HepG2 (cell line): ENCODE data around the gene CTNNA2. TPM values are rescaled to one million over a fixed set of nuclear protein-coding genes. Genes with fewer than 3 reads are reported as not detected.
A peak's percentile ranks its signal among the peaks of the same experiment; 100 is the strongest.

Experiments used
- ARNT2 ChIP-seq: sonication (generic); formaldehyde crosslinking; IDR thresholded peaks from 2 replicates; pipeline ENCODE4 v1.8.0; 2022; ENCODE audit warnings: mild to moderate bottlenecking, low read depth, missing genetic modification reagents, moderate library complexity
- GPN1 ChIP-seq: sonication (generic); formaldehyde crosslinking; IDR thresholded peaks from 2 replicates; pipeline ENCODE4 v1.5.1; 2020; ENCODE audit warnings: missing genetic modification reagents, borderline replicate concordance
- GTF2F1 ChIP-seq: fragments of 150-350 bp; IDR thresholded peaks from 2 replicates; pipeline ENCODE4 v1.6.1; 2014; ENCODE audit warnings: low read length
- KDM2A ChIP-seq: sonication (generic); formaldehyde crosslinking; IDR thresholded peaks from 2 replicates; pipeline ENCODE4 v1.4.0; 2020; ENCODE audit warnings: low read depth, missing genetic modification reagents, borderline replicate concordance
- MED1 ChIP-seq: sonication (generic); formaldehyde crosslinking; IDR thresholded peaks from 2 replicates; pipeline ENCODE4 v1.4.0; 2020; ENCODE audit warnings: missing genetic modification reagents
- NBN ChIP-seq: fragments of 450-650 bp; conservative IDR thresholded peaks from 2 replicates; pipeline ENCODE4 v1.6.1; 2017
- NR2C2 ChIP-seq: sonication (generic); formaldehyde crosslinking; IDR thresholded peaks from 2 replicates; pipeline ENCODE4 v1.4.0; 2020; ENCODE audit warnings: missing genetic modification reagents, mild to moderate bottlenecking, moderate library complexity, borderline replicate concordance
- RORA ChIP-seq: sonication (generic); formaldehyde crosslinking; IDR thresholded peaks from 2 replicates; pipeline ENCODE4 v1.5.0; 2020; ENCODE audit warnings: mild to moderate bottlenecking, missing genetic modification reagents, moderate library complexity
- SETDB1 ChIP-seq: sonication (generic); formaldehyde crosslinking; IDR thresholded peaks from 2 replicates; pipeline ENCODE4 v1.5.1; 2020; ENCODE audit warnings: missing genetic modification reagents, mild to moderate bottlenecking, borderline replicate concordance
- ZBTB1 ChIP-seq: sonication (generic); formaldehyde crosslinking; IDR thresholded peaks from 2 replicates; pipeline ENCODE4 v1.4.0; 2020; ENCODE audit warnings: missing genetic modification reagents, borderline replicate concordance
- ZFY ChIP-seq: sonication (generic); formaldehyde crosslinking; IDR thresholded peaks from 2 replicates; pipeline ENCODE4 v1.4.0; 2020; ENCODE audit warnings: missing genetic modification reagents
- ZNF20 ChIP-seq: sonication (generic); formaldehyde crosslinking; IDR thresholded peaks from 2 replicates; pipeline ENCODE4 v1.4.0; 2020; ENCODE audit warnings: mild to moderate bottlenecking, moderate library complexity, missing genetic modification reagents
- ZNF205 ChIP-seq: IDR thresholded peaks from 2 replicates; pipeline ENCODE4 v1.6.1; 2018; ENCODE audit warnings: missing biosample characterization, missing genetic modification reagents
- ZNF367 ChIP-seq: sonication (generic); formaldehyde crosslinking; IDR thresholded peaks from 2 replicates; pipeline ENCODE4 v1.4.0; 2020; ENCODE audit warnings: missing genetic modification reagents, borderline replicate concordance
- ZNF781 ChIP-seq: sonication (generic); formaldehyde crosslinking; IDR thresholded peaks from 2 replicates; pipeline ENCODE4 v1.5.1; 2020; ENCODE audit warnings: borderline replicate concordance, mild to moderate bottlenecking, missing genetic modification reagents; ENCODE audit errors: not compliant biosample characterization
- ZSCAN20 ChIP-seq: sonication (generic); formaldehyde crosslinking; IDR thresholded peaks from 2 replicates; pipeline ENCODE4 v1.4.0; 2020; ENCODE audit warnings: missing genetic modification reagents, mild to moderate bottlenecking, borderline replicate concordance
- polyA plus RNA-seq, 8 experiments: library from polyadenylated mRNA; depleted of rRNA in 3 of 8; stranded (reverse) in 7 of 8; unstranded in 1 of 8; fragments of >200 nt; fragmentation: Illumina TruSeq in 4 of 8; extraction: Trizol in 4 of 8; gene quantifications; 2 replicates each; pipeline versions ENCODE4 v1.2.1 to v1.2.3, GENCODE V29; 2011 to 2016; ENCODE audit warnings: low read depth in 4 of 8, missing spikeins in 1 of 8, mixed read lengths in 1 of 8; ENCODE audit not compliant: insufficient read depth in 1 of 8
- total RNA-seq, 5 experiments: library from RNA; depleted of rRNA; stranded (reverse); fragments of >200 nt; fragmentation: Illumina TruSeq; extraction: Trizol; gene quantifications; 2 replicates each; pipeline ENCODE4 v1.2.3, GENCODE V29; 2016; ENCODE audit warnings: low read depth in 1 of 5
- TF ChIP-seq, protein P1 (sequence below): sonication (generic); formaldehyde crosslinking; IDR thresholded peaks from 2 replicates; pipeline ENCODE4 v1.5.1; 2020; ENCODE audit warnings: mild to moderate bottlenecking, missing genetic modification reagents, borderline replicate concordance
- TF ChIP-seq, protein P2 (sequence below): sonication (generic); formaldehyde crosslinking; IDR thresholded peaks from 2 replicates; pipeline ENCODE4 v1.4.0; 2020; ENCODE audit warnings: missing genetic modification reagents
- TF ChIP-seq, protein P3 (sequence below): sonication (generic); formaldehyde crosslinking; IDR thresholded peaks from 2 replicates; pipeline ENCODE4 v1.4.0; 2020; ENCODE audit warnings: missing genetic modification reagents, mild to moderate bottlenecking, borderline replicate concordance
- TF ChIP-seq, protein P4 (sequence below): sonication (generic); formaldehyde crosslinking; IDR thresholded peaks from 2 replicates; pipeline ENCODE4 v1.4.0; 2020; ENCODE audit warnings: missing genetic modification reagents
- TF ChIP-seq, protein P5 (sequence below): sonication (generic); formaldehyde crosslinking; IDR thresholded peaks from 2 replicates; pipeline ENCODE4 v1.8.1; 2023; ENCODE audit warnings: mild to moderate bottlenecking, inconsistent platforms, moderate library complexity, missing genetic modification reagents, borderline replicate concordance

The CTNNA2 gene
- total and polyA plus RNA-seq, 2 of the 13 experiments (the other 11 are each of a cell fraction or from before 2014, with no cell fraction given), result not detected

DNA sequence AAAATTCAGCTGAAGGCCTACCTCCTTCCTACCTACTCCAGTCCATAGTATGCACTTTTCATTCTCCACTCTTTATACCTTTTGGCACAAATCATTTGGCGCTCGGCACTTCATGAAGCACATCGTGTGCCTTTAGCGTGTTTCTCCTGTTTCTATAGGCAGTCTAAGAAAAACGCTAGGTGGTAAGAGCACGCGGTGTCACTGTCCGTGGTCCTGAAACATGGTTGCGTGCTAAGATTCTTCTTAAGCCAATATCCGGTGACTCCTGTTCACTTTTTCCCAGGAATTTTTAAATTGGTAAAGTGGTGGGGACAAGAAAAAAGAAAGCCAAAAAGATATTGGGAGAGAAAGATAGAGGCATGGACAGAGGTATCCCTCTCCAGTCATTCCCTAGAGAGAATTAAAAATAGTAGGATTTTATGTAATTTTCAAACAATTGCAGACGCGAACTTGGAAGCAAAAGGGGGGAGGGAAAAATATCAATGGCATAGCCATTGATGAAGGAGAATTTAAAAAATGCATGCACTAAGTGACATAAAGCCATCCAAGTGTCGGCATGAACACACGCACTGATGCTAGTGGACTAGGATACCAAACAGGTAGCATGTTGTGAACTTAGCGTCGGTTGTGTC, 1.4 kb upstream of the CTNNA2 start (continued):
- TF ChIP-seq, protein P1, sequence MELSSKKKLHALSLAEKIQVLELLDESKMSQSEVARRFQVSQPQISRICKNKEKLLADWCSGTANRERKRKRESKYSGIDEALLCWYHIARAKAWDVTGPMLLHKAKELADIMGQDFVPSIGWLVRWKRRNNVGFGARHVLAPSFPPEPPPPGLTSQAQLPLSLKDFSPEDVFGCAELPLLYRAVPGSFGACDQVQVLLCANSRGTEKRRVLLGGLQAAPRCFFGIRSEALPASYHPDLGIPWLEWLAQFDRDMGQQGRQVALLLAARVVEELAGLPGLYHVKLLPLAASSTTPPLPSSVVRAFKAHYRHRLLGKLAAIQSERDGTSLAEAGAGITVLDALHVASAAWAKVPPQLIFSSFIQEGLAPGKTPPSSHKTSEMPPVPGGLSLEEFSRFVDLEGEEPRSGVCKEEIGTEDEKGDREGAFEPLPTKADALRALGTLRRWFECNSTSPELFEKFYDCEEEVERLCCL (CRISPR knock-in tag), result peak; percentile 62; the same call in 1 of the 2 replicates
- TF ChIP-seq ZNF781 (CRISPR knock-in tag) (peak; percentile 70), ZNF367 (CRISPR knock-in tag) (no peak), ZNF20 (CRISPR knock-in tag) (no peak), ZSCAN20 (CRISPR knock-in tag) (no peak), RORA (CRISPR knock-in tag) (no peak), GPN1 (CRISPR knock-in tag) (0 out of 2 replicates have a peak, but pooled peaks have one; percentile 29), NR2C2 (no peak), KDM2A (CRISPR knock-in tag) (peak; percentile 42; the same call in 1 of the 2 replicates), ARNT2 (CRISPR knock-in tag) (0 out of 2 replicates have a peak, but pooled peaks have one; percentile 36), ZFY (CRISPR knock-in tag) (no peak), SETDB1 (CRISPR knock-in tag) (no peak), NBN (no peak), ZNF205 (CRISPR knock-in tag) (0 out of 2 replicates have a peak, but pooled peaks have one; percentile 37), ZBTB1 (CRISPR knock-in tag) (no peak; the same call in 1 of the 2 replicates), MED1 (peak; percentile 64), GTF2F1 (no peak)
- TF ChIP-seq, protein P2, sequence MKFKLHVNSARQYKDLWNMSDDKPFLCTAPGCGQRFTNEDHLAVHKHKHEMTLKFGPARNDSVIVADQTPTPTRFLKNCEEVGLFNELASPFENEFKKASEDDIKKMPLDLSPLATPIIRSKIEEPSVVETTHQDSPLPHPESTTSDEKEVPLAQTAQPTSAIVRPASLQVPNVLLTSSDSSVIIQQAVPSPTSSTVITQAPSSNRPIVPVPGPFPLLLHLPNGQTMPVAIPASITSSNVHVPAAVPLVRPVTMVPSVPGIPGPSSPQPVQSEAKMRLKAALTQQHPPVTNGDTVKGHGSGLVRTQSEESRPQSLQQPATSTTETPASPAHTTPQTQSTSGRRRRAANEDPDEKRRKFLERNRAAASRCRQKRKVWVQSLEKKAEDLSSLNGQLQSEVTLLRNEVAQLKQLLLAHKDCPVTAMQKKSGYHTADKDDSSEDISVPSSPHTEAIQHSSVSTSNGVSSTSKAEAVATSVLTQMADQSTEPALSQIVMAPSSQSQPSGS (CRISPR knock-in tag), result peak; percentile 62; the same call in 1 of the 2 replicates
- TF ChIP-seq, protein P3, sequence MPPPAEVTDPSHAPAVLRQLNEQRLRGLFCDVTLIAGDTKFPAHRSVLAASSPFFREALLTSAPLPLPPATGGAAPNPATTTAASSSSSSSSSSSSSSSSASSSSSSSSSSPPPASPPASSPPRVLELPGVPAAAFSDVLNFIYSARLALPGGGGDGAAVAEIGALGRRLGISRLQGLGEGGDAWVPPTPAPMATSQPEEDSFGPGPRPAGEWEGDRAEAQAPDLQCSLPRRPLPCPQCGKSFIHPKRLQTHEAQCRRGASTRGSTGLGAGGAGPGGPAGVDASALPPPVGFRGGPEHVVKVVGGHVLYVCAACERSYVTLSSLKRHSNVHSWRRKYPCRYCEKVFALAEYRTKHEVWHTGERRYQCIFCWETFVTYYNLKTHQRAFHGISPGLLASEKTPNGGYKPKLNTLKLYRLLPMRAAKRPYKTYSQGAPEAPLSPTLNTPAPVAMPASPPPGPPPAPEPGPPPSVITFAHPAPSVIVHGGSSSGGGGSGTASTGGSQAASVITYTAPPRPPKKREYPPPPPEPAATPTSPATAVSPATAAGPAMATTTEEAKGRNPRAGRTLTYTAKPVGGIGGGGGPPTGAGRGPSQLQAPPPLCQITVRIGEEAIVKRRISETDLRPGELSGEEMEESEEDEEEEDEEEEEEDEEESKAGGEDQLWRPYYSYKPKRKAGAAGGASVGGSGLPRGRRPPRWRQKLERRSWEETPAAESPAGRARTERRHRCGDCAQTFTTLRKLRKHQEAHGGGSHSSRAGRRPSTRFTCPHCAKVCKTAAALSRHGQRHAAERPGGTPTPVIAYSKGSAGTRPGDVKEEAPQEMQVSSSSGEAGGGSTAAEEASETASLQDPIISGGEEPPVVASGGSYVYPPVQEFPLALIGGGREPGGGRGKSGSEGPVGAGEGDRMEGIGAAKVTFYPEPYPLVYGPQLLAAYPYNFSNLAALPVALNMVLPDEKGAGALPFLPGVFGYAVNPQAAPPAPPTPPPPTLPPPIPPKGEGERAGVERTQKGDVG (CRISPR knock-in tag), result no peak
- TF ChIP-seq, protein P4, sequence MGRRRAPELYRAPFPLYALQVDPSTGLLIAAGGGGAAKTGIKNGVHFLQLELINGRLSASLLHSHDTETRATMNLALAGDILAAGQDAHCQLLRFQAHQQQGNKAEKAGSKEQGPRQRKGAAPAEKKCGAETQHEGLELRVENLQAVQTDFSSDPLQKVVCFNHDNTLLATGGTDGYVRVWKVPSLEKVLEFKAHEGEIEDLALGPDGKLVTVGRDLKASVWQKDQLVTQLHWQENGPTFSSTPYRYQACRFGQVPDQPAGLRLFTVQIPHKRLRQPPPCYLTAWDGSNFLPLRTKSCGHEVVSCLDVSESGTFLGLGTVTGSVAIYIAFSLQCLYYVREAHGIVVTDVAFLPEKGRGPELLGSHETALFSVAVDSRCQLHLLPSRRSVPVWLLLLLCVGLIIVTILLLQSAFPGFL (CRISPR knock-in tag), result no peak
- TF ChIP-seq, protein P5, sequence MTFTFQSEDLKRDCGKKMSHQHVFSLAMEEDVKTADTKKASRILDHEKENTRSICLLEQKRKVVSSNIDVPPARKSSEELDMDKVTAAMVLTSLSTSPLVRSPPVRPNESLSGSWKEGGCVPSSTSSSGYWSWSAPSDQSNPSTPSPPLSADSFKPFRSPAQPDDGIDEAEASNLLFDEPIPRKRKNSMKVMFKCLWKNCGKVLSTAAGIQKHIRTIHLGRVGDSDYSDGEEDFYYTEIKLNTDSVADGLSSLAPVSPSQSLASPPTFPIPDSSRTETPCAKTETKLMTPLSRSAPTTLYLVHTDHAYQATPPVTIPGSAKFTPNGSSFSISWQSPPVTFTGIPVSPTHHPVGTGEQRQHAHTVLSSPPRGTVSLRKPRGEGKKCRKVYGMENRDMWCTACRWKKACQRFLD, result no peak
